Pancreas (tissue), 10 donors: ENCODE results near the gene VSTM2B. TPM values are rescaled to one million over a fixed set of nuclear protein-coding genes. Genes with fewer than 3 reads are reported as not detected.
A peak's percentile ranks its signal among the peaks of the same experiment; 100 is the strongest.

Experiments
- ATAC-seq, 4 donors: fragments of 200-7000 bp; cut with Tn5 transposase; one replicate each; pipeline versions ENCODE4 v1.8.0 to v1.9.1; 2020; ENCODE audit warnings: mild to moderate bottlenecking in 4 of 4, moderate library complexity in 4 of 4
- DNase-seq, 6 donors: peaks; one replicate each; pipeline ENCODE4 v3.0.0-alpha.2; 2020
- FAIRE-seq: peaks from 2 replicates; lab custom pipeline; 2012; peaks lifted over from hg19 to GRCh38; lab: Jason Lieb, UNC
- H3K27ac ChIP-seq, 4 donors: fragments of 200-600 bp; sonication (generic); 1 replicate in 3 of 4; 2 replicates in 1 of 4; pipeline versions ENCODE4 v1.5.0 to v1.8.0; 2020
- H3K27me3 ChIP-seq, 4 donors: fragments of 200-600 bp; one replicate each; pipeline ENCODE4 v1.8.0; 2021
- H3K36me3 ChIP-seq, 3 donors: fragments of 200-600 bp; sonication (generic) in 1 of 3; one replicate each; pipeline versions ENCODE4 v1.5.0 to v1.8.0; 2020 to 2021
- H3K4me1 ChIP-seq, 3 donors: fragments of 200-600 bp; one replicate each; pipeline ENCODE4 v1.8.0; 2021
- H3K4me3 ChIP-seq, 4 donors: fragments of 200-600 bp; sonication (generic) in 2 of 4; one replicate each; pipeline versions ENCODE4 v1.5.0 to v1.8.0; 2020 to 2021
- H3K9me3 ChIP-seq, 4 donors: fragments of 200-600 bp; one replicate each; pipeline ENCODE4 v1.8.0; 2021
- CTCF ChIP-seq, 4 donors: fragments of 200-600 bp; sonication (generic) in 3 of 4; IDR thresholded peaks; one replicate each; pipeline versions ENCODE4 v1.5.0 to v1.8.0; 2021; ENCODE audit warnings: antibody characterized with exemption in 4 of 4
- WGBS, 2 donors: extraction: QIAGEN DNeasy Blood & Tissue Kit; methylation state at CpG; one replicate each; pipeline ENCODE4 v1.1.7; 2013; 5-methylcytosine and 5-hydroxymethylcytosine counted together
- intact Hi-C, 3 donors: fragments of 100-400 bp; cut with DNase I; formaldehyde crosslinking; loops; one replicate each; pipeline versions ENCODE4 v1.11.1 to v1.14.2; 2022
- polyA plus RNA-seq, 2 donors: library from polyadenylated mRNA; stranded (reverse); fragments of 200-250 nt; gene quantifications; one replicate each; pipeline ENCODE4 v1.2.3, GENCODE V29; 2013
- total RNA-seq, 6 donors: library from RNA; stranded (reverse); fragmentation: NEBNext Ultra II Directional in 4 of 6; extraction: Animal tissue kit (Norgen Biotek cat#: 25700) in 4 of 6; gene quantifications; one replicate each; pipeline versions ENCODE4 v1.2.1 to v1.2.4, GENCODE V29; 2021 to 2023
- donor health status: healthy with polysubstance abuse.
- donor health status: DM: no; HTN: no; CAD: no; lungs with moderate emphysema.
- donor health status: DM: no; HTN: no; CAD: no.
- donor health status: control.
- donor health status: control.
- donor health status: Bipolar disorder and iron deficiency.
- donor health status: DM: yes; HTN: yes; CAD: no.
- donor health status: DM: no; HTN: no; CAD: no.
- donor health status: DM: no; HTN: no; CAD: no.
- donor health status: DM: yes; HTN: yes; CAD: no.

VSTM2B gene
- total and polyA plus RNA-seq, 8 donors, result 0.05 TPM; not detected in 7

GRCh38 chr19:29583196-29583999 is 57.6 kb downstream of the VSTM2B start:
- Histone ChIP-seq H3K27me3 (peaks cover 0 to 9% (median 0%) of the 10 kb centered on the region in 4 donors), H3K27ac (no peak overlapping the region), H3K36me3 (no peaks in the 10 kb centered on the region), H3K4me3 (no peak overlapping the region), H3K4me1 (no peaks in the 10 kb centered on the region), H3K9me3 (no peaks in the 10 kb centered on the region)
- FAIRE-seq (no peak), ATAC-seq (no peak), DNase-seq (no peak)
- no peak for TF ChIP-seq CTCF (IDR thresholded peaks at IDR 0.05)
- 51 to 54% methylated on average over 1 of the region's 1 CpG for whole genome bisulfite sequencing, 2 donors
- intact Hi-C loops, result no loop called here

- ATAC-seq (peak in 1 of 4 donors; percentile 18), FAIRE-seq (no peak), DNase-seq (no peak)
- no peaks in the 10 kb centered on the region for H3K4me1 ChIP-seq
- peaks cover 0 to 7% (median 0%) of the 10 kb centered on the region in 4 donors for H3K27me3 ChIP-seq
- intact Hi-C loops, result no loop called here
- TF ChIP-seq CTCF (IDR thresholded peaks at IDR 0.05), result no peak
- no peaks in the 10 kb centered on the region for H3K9me3 ChIP-seq
- H3K36me3 ChIP-seq, result no peaks in the 10 kb centered on the region
- WGBS, 2 donors, result 47 to 50% methylated on average over 2 of the region's 2 CpGs
- no peak overlapping the region for H3K4me3 ChIP-seq
- no peak overlapping the region for H3K27ac ChIP-seq
These were observed 60.6 kb downstream of the VSTM2B start for GRCh38 chr19:29586401-29586800.

- Histone ChIP-seq H3K27me3 (peaks cover 0 to 5% (median 0%) of the 10 kb centered on the region in 4 donors), H3K27ac (no peak overlapping the region), H3K4me3 (no peak overlapping the region), H3K4me1 (no peaks in the 10 kb centered on the region), H3K9me3 (no peaks in the 10 kb centered on the region), H3K36me3 (no peaks in the 10 kb centered on the region)
- FAIRE-seq, result no peak
- ATAC-seq, result no peak
- TF ChIP-seq CTCF (IDR thresholded peaks at IDR 0.05), result no peak
- intact Hi-C loops, result no loop called here
- WGBS, 2 donors, result 29 to 46% methylated on average over 3 of the region's 3 CpGs
- no peak for DNase-seq
These were observed 61.3 kb downstream of the VSTM2B start for GRCh38 chr19:29587059-29587458.

- H3K9me3 ChIP-seq, result no peaks in the 10 kb centered on the region
- H3K36me3 ChIP-seq, result no peaks in the 10 kb centered on the region
- intact Hi-C loops, result no loop called here
- 22 to 37% methylated on average over 2 of the region's 2 CpGs for WGBS, 2 donors
- H3K4me3 ChIP-seq, result no peak overlapping the region
- DNase-seq (no peak), ATAC-seq (no peak), FAIRE-seq (no peak)
- H3K27me3 ChIP-seq, result peaks cover 0 to 5% (median 0%) of the 10 kb centered on the region in 4 donors
- H3K4me1 ChIP-seq, result no peaks in the 10 kb centered on the region
- H3K27ac ChIP-seq, result no peak overlapping the region
- no peak for TF ChIP-seq CTCF (IDR thresholded peaks at IDR 0.05)
These were observed 61.8 kb downstream of the VSTM2B start for GRCh38 chr19:29587518-29587986.

GRCh38 chr19:29588095-29588494 is 62.3 kb downstream of the VSTM2B start:
- H3K27ac ChIP-seq, result no peak overlapping the region
- FAIRE-seq (no peak), DNase-seq (no peak), ATAC-seq (no peak)
- H3K9me3 ChIP-seq, result no peaks in the 10 kb centered on the region
- H3K4me1 ChIP-seq, result no peaks in the 10 kb centered on the region
- no peak overlapping the region for H3K4me3 ChIP-seq
- no peaks in the 10 kb centered on the region for H3K36me3 ChIP-seq
- WGBS, 2 donors, result 65 to 83% methylated on average over 2 of the region's 2 CpGs
- H3K27me3 ChIP-seq, result peaks cover 0 to 5% (median 0%) of the 10 kb centered on the region in 4 donors
- intact Hi-C loops, result no loop called here
- no peak for TF ChIP-seq CTCF (IDR thresholded peaks at IDR 0.05)
